GM19328 (cell line): ENCODE measurements around the gene UBE2O.

Source experiments
- ATAC-seq: cut with Tn5 transposase; IDR thresholded peaks from one replicate; pipeline ENCODE4 v1.9.1; 2021; ENCODE audit warnings: mild to moderate bottlenecking, moderate library complexity; ENCODE audit not compliant: unreplicated experiment

UBE2O gene

GRCh38 chr17:76467809-76468633, 15.1 kb upstream of the UBE2O start:
- ATAC-seq: no peak

DNA sequence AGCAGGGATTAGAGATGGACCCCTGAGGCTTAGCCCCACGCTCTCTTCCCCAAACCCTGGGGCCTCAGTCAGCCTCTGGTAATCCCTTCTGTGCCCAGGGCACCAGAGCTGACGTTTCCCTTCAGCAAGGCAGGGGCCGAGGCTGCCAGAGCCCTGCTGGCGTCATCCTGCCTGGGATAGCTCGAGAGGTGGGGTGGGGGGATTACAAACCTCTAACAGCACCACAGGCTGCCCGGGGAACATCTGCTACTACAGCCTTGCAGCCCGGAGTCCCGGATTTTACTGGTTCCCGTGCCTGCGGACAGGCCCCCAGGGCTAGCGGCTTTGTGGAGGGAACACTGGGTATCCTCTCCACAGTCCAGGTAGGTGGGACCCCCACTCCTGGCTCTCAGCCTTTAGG, 14.4 kb upstream of the UBE2O start, which contains the start of gene AANAT:
Gene AANAT (plus strand): TSS at position 238 of the 400 bp plus-strand sequence. CDS start 1,144 bp downstream, outside the sequence.
- no peak for ATAC-seq

- no peak for ATAC-seq
Observed at GRCh38 chr17:76466775-76467130, 13.8 kb upstream of the UBE2O start.

DNA sequence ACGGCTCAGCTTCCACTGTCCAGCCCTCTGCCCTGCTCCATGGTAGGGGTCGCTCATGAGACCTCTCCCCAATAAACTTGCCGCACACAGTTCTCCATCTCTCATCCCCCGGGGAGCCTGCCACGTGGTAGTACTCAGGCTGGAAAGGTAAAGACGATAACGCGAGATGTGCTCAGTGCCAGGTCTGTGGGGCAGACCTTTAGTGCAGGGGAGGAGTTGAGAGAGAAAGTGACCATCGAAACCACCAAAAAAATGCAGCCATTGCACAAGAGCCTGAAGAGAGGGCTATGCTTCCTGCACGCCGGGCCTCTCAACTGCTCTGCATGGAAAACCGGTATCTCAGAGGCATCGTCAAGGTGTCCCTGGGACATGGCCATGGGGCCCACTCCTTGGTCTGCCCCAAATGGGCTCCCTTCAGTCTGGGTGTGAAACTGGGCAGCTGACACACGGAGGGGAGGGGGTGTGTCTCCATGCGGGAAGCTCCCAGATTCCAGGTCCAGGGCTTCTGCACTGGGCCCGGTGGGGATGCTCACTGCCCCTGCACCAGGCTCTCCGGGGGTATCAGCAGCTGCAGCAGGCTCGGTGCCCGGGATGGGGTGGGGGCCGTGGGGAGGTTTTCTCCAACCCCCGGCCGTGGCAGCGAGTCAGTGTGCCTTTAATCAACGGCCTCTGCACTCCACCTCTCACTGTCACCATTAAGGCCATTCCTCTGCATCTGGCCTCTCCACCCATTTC, 9.8 kb upstream of the UBE2O start:
- no peak for ATAC-seq

DNA sequence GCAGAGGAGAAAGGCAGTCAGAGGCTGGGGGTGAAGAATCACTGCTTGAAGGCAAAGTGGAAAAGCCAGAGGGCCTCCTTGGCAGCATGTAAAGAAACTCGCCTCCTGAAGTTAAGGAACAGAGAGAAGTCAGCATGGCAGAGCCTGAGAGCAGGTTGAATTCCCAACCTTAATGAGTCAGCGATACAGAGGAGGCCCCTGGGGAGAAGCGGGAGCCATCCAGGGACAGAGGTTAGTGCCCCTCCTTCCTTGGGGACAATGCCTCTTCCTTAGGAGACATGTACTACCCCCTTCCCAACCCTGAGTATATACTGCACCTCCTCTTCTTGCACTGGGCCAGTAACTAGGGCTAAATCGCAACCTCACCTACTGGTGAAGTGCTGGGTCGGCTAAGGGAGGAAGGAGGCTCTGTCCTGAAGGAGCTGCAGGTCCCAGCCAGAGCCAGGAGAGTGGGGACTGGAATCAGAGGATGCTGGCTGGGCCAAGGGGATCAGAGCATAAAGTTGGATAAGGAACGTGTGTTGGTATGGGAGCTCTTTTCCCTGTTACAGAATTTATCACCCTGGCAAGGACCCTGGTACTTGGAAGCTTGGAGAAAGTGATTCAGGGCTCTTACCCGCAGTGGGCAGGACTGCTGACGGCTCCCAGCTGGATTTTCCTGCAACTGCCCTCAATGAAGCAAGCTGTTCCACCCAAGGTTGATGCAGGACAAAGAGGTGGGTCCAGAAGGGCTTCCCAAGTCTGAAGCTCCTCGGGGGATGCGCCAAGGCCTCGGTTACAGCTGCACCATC, 9.0 kb upstream of the UBE2O start:
- ATAC-seq: no peak

DNA sequence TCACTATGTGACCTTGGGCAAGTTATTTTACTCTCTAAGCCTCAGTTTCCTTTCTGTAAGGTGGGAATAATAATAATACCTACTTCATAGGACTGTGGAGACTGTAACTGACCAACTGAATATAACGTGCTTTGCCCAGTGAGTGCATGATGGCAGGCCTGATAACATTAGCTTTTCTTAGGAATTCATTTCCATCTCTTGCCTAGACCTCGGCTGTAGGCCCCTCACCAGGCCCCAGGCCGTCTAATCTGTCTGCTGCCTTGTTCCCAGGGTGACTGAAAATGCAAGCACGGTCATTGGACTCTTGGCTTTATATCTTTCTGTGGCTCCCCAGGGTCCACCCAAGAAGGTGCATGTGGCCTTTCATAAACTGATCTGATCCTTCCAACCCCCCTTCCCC, 6.7 kb upstream of the UBE2O start:
- ATAC-seq: no peak

DNA sequence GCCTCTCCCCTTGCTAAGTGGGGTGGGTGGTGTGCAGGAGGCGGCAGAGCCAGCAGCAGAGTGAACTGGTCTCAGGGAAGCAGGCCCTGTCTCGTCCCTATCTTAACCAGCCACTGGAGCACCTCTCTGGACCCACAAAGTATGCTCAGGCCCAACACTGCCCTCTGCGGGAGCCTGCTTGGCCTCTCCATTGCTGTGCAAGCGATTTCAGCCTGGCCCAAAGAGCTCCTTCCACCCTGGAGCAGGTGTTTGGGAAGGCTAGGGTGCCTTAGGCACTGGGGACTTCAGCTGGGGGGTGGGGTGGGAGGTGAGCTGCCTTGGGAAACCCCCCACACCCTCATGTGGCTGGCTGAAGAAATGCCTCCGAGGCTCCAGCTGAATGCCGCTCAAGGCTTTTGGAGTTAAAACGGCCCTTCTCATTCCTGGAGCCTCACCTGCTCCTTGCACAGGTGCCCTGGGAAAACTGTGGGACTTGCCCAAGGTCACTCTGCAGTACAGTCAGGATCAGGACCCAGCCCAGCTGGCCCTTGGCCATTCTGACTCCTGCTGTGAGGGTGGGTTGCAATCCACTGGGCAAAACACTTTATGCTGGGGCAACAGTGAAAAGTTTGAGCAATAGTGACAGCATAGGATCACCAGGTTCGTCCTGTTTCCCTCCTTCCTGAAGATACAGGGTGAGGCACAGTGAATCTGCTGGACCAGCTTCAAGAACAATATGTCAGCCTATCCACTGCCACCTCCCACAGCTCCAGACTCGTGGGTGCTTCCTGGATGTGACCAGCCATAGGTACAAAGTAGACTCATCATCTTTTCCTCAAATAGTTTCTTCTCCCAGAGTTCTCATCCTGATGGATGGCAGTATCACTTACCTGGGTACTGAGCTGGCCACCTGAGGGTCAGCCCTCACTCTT, 5.9 kb upstream of the UBE2O start:
- no peak for ATAC-seq

GRCh38 chr17:76453431-76453743, 435 bp upstream of the UBE2O start:
- ATAC-seq: no peak

GRCh38 chr17:76452127-76452659, 759 bp downstream of the UBE2O start:
- ATAC-seq: no peak

GRCh38 chr17:76451506-76451905, 1.4 kb downstream of the UBE2O start:
- ATAC-seq: no peak

- ATAC-seq: no peak
Observed at GRCh38 chr17:76449126-76449525, 3.8 kb downstream of the UBE2O start.

DNA sequence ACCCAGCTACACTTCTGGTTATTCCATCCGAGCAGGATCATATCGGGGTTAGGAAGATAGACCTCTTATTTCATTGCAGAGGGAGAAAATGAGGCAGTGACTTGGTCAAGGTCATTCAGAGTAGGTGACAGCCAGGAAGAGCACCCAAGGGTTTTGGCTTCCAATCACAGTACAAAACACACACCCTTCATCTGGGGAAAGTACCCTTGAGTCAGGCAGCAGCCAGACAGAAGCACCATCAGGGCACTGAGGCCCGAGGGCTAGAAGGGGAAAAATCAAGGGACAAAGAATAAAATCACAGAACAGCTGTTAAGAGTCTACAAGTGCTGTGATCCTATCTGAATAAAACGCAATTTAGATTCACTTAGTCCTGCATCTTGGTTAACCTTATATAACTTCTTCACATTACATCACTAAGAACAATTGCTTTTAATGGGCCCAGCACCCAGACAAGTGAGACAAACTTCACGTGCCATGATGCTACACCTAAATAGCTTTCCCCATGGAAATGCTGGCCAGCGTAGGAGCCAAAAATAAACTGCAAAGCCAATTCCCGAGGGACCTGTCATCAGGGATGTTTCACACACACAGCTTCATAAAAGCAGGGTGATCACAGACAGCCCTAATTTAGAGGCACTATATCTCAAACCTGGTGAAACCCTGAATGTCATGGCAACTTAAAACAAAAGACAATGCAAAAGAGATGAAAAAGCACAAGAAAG, 4.9 kb downstream of the UBE2O start:
- ATAC-seq: no peak

- ATAC-seq: no peak
Observed at GRCh38 chr17:76446449-76447231, 6.3 kb downstream of the UBE2O start.

GRCh38 chr17:76445697-76446448, 7.1 kb downstream of the UBE2O start:
- ATAC-seq: no peak

GRCh38 chr17:76444518-76445311, 8.2 kb downstream of the UBE2O start:
- no peak for ATAC-seq

GRCh38 chr17:76442341-76443338, 10.3 kb downstream of the UBE2O start:
- no peak for ATAC-seq
